ENCODE measurements around the gene AUNIP. TPM values are rescaled to one million over a fixed set of nuclear protein-coding genes. Genes with fewer than 3 reads are reported as not detected.

The AUNIP gene
- total RNA-seq, 2 experiments from 2014 or later, result 7.8 to 10.1 TPM

- Mint-ChIP-seq H3K9me3 (peaks cover 3% of the 10 kb centered on the region), H3K4me3 (no peak overlapping the region), H3K27me3 (no peaks in the 10 kb centered on the region), H3K4me1 (ENCODE audit: low read depth) (peaks cover 2% of the 10 kb centered on the region), H3K36me3 (peaks cover 27% of the 10 kb centered on the region), H3K27ac (no peak overlapping the region)
- ChIA-PET POLR2A (no interaction called here), CTCF (interaction anchor here (0.9 kb wide), 1 partner anchor 61 kb away, joined by 3 read pairs; no protein-coding TSS in a partner anchor)
- intact Hi-C loops (cut with micrococcal nuclease), result no loop called here
- no peak for DNase-seq
Observed at GRCh38 chr1:25834894-25835293, 24.4 kb downstream of the AUNIP start.

GRCh38 chr1:25833158-25833557 is 26.1 kb downstream of the AUNIP start:
- H3K4me3 Mint-ChIP-seq, result no peak overlapping the region
- H3K27ac Mint-ChIP-seq, result no peak overlapping the region
- H3K36me3 Mint-ChIP-seq, result peaks cover 36% of the 10 kb centered on the region
- peaks cover 2% of the 10 kb centered on the region for H3K4me1 Mint-ChIP-seq (ENCODE audit: low read depth)
- H3K9me3 Mint-ChIP-seq, result no peaks in the 10 kb centered on the region
- DNase-seq, result no peak
- ChIA-PET POLR2A (no interaction called here), CTCF (no interaction called here)
- intact Hi-C loops (cut with micrococcal nuclease), result no loop called here
- no peaks in the 10 kb centered on the region for H3K27me3 Mint-ChIP-seq

- ChIA-PET CTCF (interaction anchor here (1.1 kb wide), 2 partner anchors 12 to 345 kb away, joined by 3 read pairs; no protein-coding TSS in a partner anchor), POLR2A (no interaction called here)
- Mint-ChIP-seq H3K27ac (no peak overlapping the region), H3K36me3 (peaks cover 39% of the 10 kb centered on the region), H3K9me3 (no peaks in the 10 kb centered on the region), H3K4me1 (ENCODE audit: low read depth) (peaks cover 2% of the 10 kb centered on the region), H3K4me3 (no peak overlapping the region), H3K27me3 (no peaks in the 10 kb centered on the region)
- intact Hi-C loops (cut with micrococcal nuclease), result no loop called here
- DNase-seq, result no peak
Observed at GRCh38 chr1:25832336-25833037, 26.8 kb downstream of the AUNIP start.

- ChIA-PET CTCF (interaction anchor here (1.1 to 1.3 kb wide), 3 partner anchors 11 to 345 kb away, joined by 3 read pairs; partner anchors contain the start of gene PAFAH2), POLR2A (no interaction called here)
- Mint-ChIP-seq H3K27me3 (no peaks in the 10 kb centered on the region), H3K36me3 (peaks cover 40% of the 10 kb centered on the region), H3K27ac (no peak overlapping the region), H3K9me3 (no peaks in the 10 kb centered on the region), H3K4me3 (no peak overlapping the region), H3K4me1 (ENCODE audit: low read depth) (peaks cover 2% of the 10 kb centered on the region)
- intact Hi-C loops (cut with micrococcal nuclease), result no loop called here
- DNase-seq, result no peak
Observed at GRCh38 chr1:25831569-25832196, 27.6 kb downstream of the AUNIP start.

GRCh38 chr1:25829046-25829445 is 30.2 kb downstream of the AUNIP start:
- ChIA-PET CTCF (no interaction called here), POLR2A (no interaction called here)
- no peak for DNase-seq
- no peak overlapping the region for H3K4me3 Mint-ChIP-seq
- peaks cover 2% of the 10 kb centered on the region for H3K4me1 Mint-ChIP-seq (ENCODE audit: low read depth)
- intact Hi-C loops (cut with micrococcal nuclease), result no loop called here
- H3K27me3 Mint-ChIP-seq, result no peaks in the 10 kb centered on the region
- no peak overlapping the region for H3K27ac Mint-ChIP-seq
- no peaks in the 10 kb centered on the region for H3K9me3 Mint-ChIP-seq
- peaks cover 38% of the 10 kb centered on the region for H3K36me3 Mint-ChIP-seq

- CTCF ChIA-PET, result interaction anchor here (0.7 kb wide), 1 partner anchor 306 kb away, joined by 3 read pairs; no protein-coding TSS in a partner anchor
- Mint-ChIP-seq H3K9me3 (no peaks in the 10 kb centered on the region), H3K4me3 (no peak overlapping the region), H3K27me3 (no peaks in the 10 kb centered on the region), H3K4me1 (ENCODE audit: low read depth) (peaks cover 2% of the 10 kb centered on the region), H3K27ac (no peak overlapping the region), H3K36me3 (peaks cover 38% of the 10 kb centered on the region)
- intact Hi-C loops (cut with micrococcal nuclease), result no loop called here
- no peak for DNase-seq
- POLR2A ChIA-PET, result interaction anchor here (0.8 kb wide), 1 partner anchor 9 kb away, joined by 3 read pairs; the partner anchor contains the start of gene MTFR1L
Observed at GRCh38 chr1:25828491-25828890, 30.8 kb downstream of the AUNIP start.

- intact Hi-C loops (cut with micrococcal nuclease), result no loop called here
- Mint-ChIP-seq H3K27ac (no peak overlapping the region), H3K4me3 (no peak overlapping the region), H3K27me3 (no peaks in the 10 kb centered on the region), H3K9me3 (no peaks in the 10 kb centered on the region), H3K36me3 (peaks cover 34% of the 10 kb centered on the region), H3K4me1 (ENCODE audit: low read depth) (peaks cover 8% of the 10 kb centered on the region)
- ChIA-PET POLR2A (no interaction called here), CTCF (no interaction called here)
- DNase-seq, result no peak
Observed at GRCh38 chr1:25826571-25826970, 32.7 kb downstream of the AUNIP start.

GRCh38 chr1:25825605-25826004 is 33.7 kb downstream of the AUNIP start:
- intact Hi-C loops (cut with micrococcal nuclease), result no loop called here
- ChIA-PET CTCF (interaction anchor here (0.6 to 1.0 kb wide), 2 partner anchors 11 to 32 kb away, joined by 3 read pairs; no protein-coding TSS in a partner anchor), POLR2A (no interaction called here)
- Mint-ChIP-seq H3K27me3 (no peaks in the 10 kb centered on the region), H3K4me3 (no peak overlapping the region), H3K36me3 (peaks cover 28% of the 10 kb centered on the region), H3K4me1 (ENCODE audit: low read depth) (peaks cover 17% of the 10 kb centered on the region), H3K27ac (no peak overlapping the region), H3K9me3 (no peaks in the 10 kb centered on the region)
- DNase-seq, result no peak

GRCh38 chr1:25821630-25822091 is 37.6 kb downstream of the AUNIP start:
- no peak for DNase-seq
- intact Hi-C loops (cut with micrococcal nuclease), result loop anchor here (2.0 to 5.0 kb wide), 3 partner anchors 37 to 86 kb away; partner anchors contain the start of genes AUNIP and STMN1
- peak overlapping the region; percentile 55 for H3K27ac Mint-ChIP-seq
- ChIA-PET POLR2A (interaction anchor here (1.1 to 2.2 kb wide), 3 partner anchors 8 to 176 kb away, joined by 3 to 5 read pairs (median 3); partner anchors contain the start of gene PAFAH2), CTCF (interaction anchor here (1.3 to 2.6 kb wide), 4 partner anchors 10 to 213 kb away, joined by 3 to 7 read pairs (median 6); partner anchors contain the start of gene PAFAH2)
- peak overlapping the region; percentile 86 for H3K4me3 Mint-ChIP-seq
- H3K27me3 Mint-ChIP-seq, result no peaks in the 10 kb centered on the region
- no peaks in the 10 kb centered on the region for H3K9me3 Mint-ChIP-seq
- peaks cover 33% of the 10 kb centered on the region for H3K4me1 Mint-ChIP-seq (ENCODE audit: low read depth)
- H3K36me3 Mint-ChIP-seq, result peaks cover 4% of the 10 kb centered on the region

- peak overlapping the region; percentile 86 for H3K4me3 Mint-ChIP-seq
- no peak for DNase-seq
- H3K27ac Mint-ChIP-seq, result peak overlapping the region; percentile 89
- peaks cover 33% of the 10 kb centered on the region for H3K4me1 Mint-ChIP-seq (ENCODE audit: low read depth)
- intact Hi-C loops (cut with micrococcal nuclease), result loop anchor here (2.0 to 5.0 kb wide), 3 partner anchors 38 to 86 kb away; partner anchors contain the start of genes AUNIP and STMN1
- ChIA-PET POLR2A (interaction anchor here (1.3 to 2.2 kb wide), 2 partner anchors 13 to 177 kb away, joined by 3 to 5 read pairs; partner anchors contain the start of gene PAFAH2), CTCF (interaction anchor here (1.0 to 2.6 kb wide), 5 partner anchors 11 to 300 kb away, joined by 3 to 7 read pairs (median 4); partner anchors contain the start of gene PAFAH2)
- H3K36me3 Mint-ChIP-seq, result peaks cover 1% of the 10 kb centered on the region
- H3K9me3 Mint-ChIP-seq, result no peaks in the 10 kb centered on the region
- no peaks in the 10 kb centered on the region for H3K27me3 Mint-ChIP-seq
Observed at GRCh38 chr1:25821112-25821476, 38.2 kb downstream of the AUNIP start.

- no peaks in the 10 kb centered on the region for H3K36me3 Mint-ChIP-seq
- intact Hi-C loops (cut with micrococcal nuclease), result loop anchor here (1.0 to 5.0 kb wide), 4 partner anchors 38 to 178 kb away; partner anchors contain the start of genes AUNIP, PAFAH2 and STMN1
- CTCF ChIA-PET, result interaction anchor here (0.9 to 2.6 kb wide), 10 partner anchors 11 to 349 kb away, joined by 3 to 7 read pairs (median 4); partner anchors contain the start of genes PAFAH2 and ZNF593
- POLR2A ChIA-PET, result interaction anchor here (0.9 to 2.2 kb wide), 9 partner anchors 13 to 390 kb away, joined by 3 to 8 read pairs (median 5); partner anchors contain the start of genes AUNIP, PAFAH2 and PAQR7
- DNase-seq, result peak; percentile 84
- H3K4me1 Mint-ChIP-seq (ENCODE audit: low read depth), result peaks cover 33% of the 10 kb centered on the region
- no peaks in the 10 kb centered on the region for H3K9me3 Mint-ChIP-seq
- H3K27ac Mint-ChIP-seq, result peak overlapping the region; percentile 89
- H3K4me3 Mint-ChIP-seq, result peak overlapping the region; percentile 95
- no peaks in the 10 kb centered on the region for H3K27me3 Mint-ChIP-seq
Observed at GRCh38 chr1:25820247-25821111, 38.8 kb downstream of the AUNIP start.
